Gastrocnemius medialis (tissue), 4 donors: ENCODE measurements around the gene HLA-DPB1. TPM values are rescaled to one million over a fixed set of nuclear protein-coding genes. Genes with fewer than 3 reads are reported as not detected.
"Not testable (repeated sequence)": the region's sequence is repeated elsewhere in the genome, so short reads cannot be mapped to it uniquely, and the experiment has no call there.

Source experiments
- ATAC-seq, 2 donors: fragments of 150-250 bp; one replicate each; pipeline ENCODE4 v1.9.1; 2016
- DNase-seq, 2 donors: peaks; one replicate each; pipeline ENCODE4 v3.0.0-alpha.2; 2019
- H3K27ac ChIP-seq, 4 donors: fragments of 200-600 bp; sonication (generic); 1 replicate in 1 of 4; 2 replicates in 3 of 4; pipeline ENCODE4 v1.5.1; 2016 to 2018; ENCODE audit warnings: mild to moderate bottlenecking in 2 of 4, moderate library complexity in 1 of 4
- H3K27me3 ChIP-seq, 3 donors: fragments of 200-600 bp; sonication (generic) in 2 of 3; 1 replicate in 1 of 3; 2 replicates in 2 of 3; pipeline versions ENCODE4 v1.5.1 to v1.6.0; 2016 to 2019; ENCODE audit warnings: mild to moderate bottlenecking in 1 of 3, moderate library complexity in 1 of 3
- H3K36me3 ChIP-seq, 2 donors: fragments of 200-600 bp; sonication (generic) in 1 of 2; one replicate each; pipeline ENCODE4 v1.5.1; 2017 to 2018
- H3K4me1 ChIP-seq, 2 donors: fragments of 200-600 bp; sonication (generic) in 1 of 2; one replicate each; pipeline ENCODE4 v1.5.1; 2016 to 2017; ENCODE audit warnings: mild to moderate bottlenecking in 2 of 2
- H3K4me3 ChIP-seq, 4 donors: fragments of 200-600 bp; sonication (generic) in 3 of 4; 1 replicate in 1 of 4; 2 replicates in 3 of 4; pipeline ENCODE4 v1.5.1; 2016 to 2019; ENCODE audit warnings: mild to moderate bottlenecking in 2 of 4
- H3K9me3 ChIP-seq, 3 donors: fragments of 200-600 bp; sonication (generic) in 2 of 3; 1 replicate in 1 of 3; 2 replicates in 2 of 3; pipeline ENCODE4 v1.5.1; 2016 to 2019
- POLR2A ChIP-seq, 2 donors: fragments of 450-650 bp; IDR thresholded peaks; one replicate each; pipeline ENCODE4 v1.6.1; 2017; ENCODE audit warnings: antibody characterized with exemption in 2 of 2, mild to moderate bottlenecking in 2 of 2, moderate library complexity in 2 of 2
- in situ Hi-C, 4 donors: fragments of 200-750 bp; cut with MboI; loops; one replicate each; pipeline versions ENCODE4 v1.15.0 to v1.8.0; 2017; ENCODE audit warnings: low sequenced_read_pairs in 4 of 4
- intact Hi-C: fragments of 100-400 bp; cut with DNase I; formaldehyde crosslinking; loops from one replicate; pipeline ENCODE4 v1.15.1; 2023; ENCODE audit warnings: low total_unique reads
- total RNA-seq, 4 donors: library from RNA; depleted of rRNA; stranded (reverse); fragments of >200 nt; gene quantifications; one replicate each; pipeline versions ENCODE4 v1.1.0 to v1.2.3, GENCODE V29; 2016
- TF ChIP-seq, protein P1 (sequence below), 5 experiments: fragments of 450-650 bp in 3 of 5; fragments of 200-600 bp in 2 of 5; sonication (generic) in 2 of 5; IDR thresholded peaks in 4 of 5; conservative IDR thresholded peaks in 1 of 5; 1 replicate in 4 of 5; 2 replicates in 1 of 5; pipeline ENCODE4 v1.5.1; 2016 to 2019; ENCODE audit warnings: antibody characterized with exemption in 5 of 5, mild to moderate bottlenecking in 3 of 5, moderate library complexity in 3 of 5

HLA-DPB1 gene
- total RNA-seq, 4 donors from 2014 or later, result 16.7 to 52.1 (median 23.5) TPM

DNA sequence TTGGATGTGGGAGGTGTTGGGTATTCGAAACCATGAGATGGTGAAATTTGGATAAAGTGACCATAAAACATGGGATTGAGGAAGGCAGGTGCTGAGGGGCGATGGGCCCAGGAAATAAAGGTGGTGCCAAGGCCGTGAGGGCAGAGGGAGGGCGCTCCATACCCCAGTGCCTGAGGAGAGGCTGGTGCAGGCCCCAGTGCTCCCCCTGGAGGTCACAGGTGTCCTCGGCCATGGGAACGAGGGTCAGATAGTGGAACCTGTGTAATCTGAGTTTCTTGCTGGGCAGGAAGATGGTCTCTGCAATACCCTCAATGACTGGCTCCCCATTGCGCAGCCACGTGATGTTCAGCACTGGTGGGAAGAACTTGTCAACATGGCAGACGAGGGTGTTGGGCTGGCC lies 16.2 kb downstream of the HLA-DPB1 start:
- no peaks in the 10 kb centered on the region for H3K36me3 ChIP-seq
- in situ Hi-C loops, result no loop called here
- no peaks in the 10 kb centered on the region for H3K9me3 ChIP-seq
- peaks cover 0 to 3% (median 0%) of the 10 kb centered on the region in 3 donors for H3K27me3 ChIP-seq
- H3K4me3 ChIP-seq, result no peak overlapping the region
- no peak for DNase-seq
- intact Hi-C loops, result no loop called here
- no peak for ATAC-seq
- no peaks in the 10 kb centered on the region for H3K4me1 ChIP-seq
- H3K27ac ChIP-seq, result no peak overlapping the region
- TF ChIP-seq, protein P1, sequence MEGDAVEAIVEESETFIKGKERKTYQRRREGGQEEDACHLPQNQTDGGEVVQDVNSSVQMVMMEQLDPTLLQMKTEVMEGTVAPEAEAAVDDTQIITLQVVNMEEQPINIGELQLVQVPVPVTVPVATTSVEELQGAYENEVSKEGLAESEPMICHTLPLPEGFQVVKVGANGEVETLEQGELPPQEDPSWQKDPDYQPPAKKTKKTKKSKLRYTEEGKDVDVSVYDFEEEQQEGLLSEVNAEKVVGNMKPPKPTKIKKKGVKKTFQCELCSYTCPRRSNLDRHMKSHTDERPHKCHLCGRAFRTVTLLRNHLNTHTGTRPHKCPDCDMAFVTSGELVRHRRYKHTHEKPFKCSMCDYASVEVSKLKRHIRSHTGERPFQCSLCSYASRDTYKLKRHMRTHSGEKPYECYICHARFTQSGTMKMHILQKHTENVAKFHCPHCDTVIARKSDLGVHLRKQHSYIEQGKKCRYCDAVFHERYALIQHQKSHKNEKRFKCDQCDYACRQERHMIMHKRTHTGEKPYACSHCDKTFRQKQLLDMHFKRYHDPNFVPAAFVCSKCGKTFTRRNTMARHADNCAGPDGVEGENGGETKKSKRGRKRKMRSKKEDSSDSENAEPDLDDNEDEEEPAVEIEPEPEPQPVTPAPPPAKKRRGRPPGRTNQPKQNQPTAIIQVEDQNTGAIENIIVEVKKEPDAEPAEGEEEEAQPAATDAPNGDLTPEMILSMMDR (IDR thresholded peaks at IDR 0.05 in 4 of 5, conservative IDR thresholded peaks at IDR 0.05 in 1 of 5), result peak in 3 of 5 experiments; percentile 33 to 48 (median 43)
- TF ChIP-seq POLR2A (IDR thresholded peaks at IDR 0.05), result no peak

DNA sequence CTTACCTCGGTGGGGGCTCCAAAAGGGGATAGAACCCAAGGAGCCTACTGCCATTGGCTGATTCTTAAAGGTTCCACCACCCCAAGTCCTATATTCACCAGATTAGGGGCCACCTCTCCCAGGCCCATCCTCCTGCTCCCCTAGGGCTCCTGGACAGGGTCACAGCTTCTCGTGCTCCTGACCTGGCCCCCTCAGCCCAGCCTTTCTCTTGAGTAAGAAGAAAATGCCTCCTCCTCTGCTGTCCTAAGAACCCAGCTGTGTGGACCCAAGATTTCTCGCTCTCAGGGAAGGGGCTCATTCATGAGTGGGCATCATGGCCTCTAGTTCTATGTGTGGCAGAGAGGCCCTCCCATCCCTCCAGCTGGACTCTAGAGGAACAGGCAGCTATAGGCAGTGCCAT lies 16.6 kb downstream of the HLA-DPB1 start:
- DNase-seq (no peak), ATAC-seq (no peak)
- no peaks in the 10 kb centered on the region for H3K36me3 ChIP-seq
- peaks cover 0 to 2% (median 0%) of the 10 kb centered on the region in 3 donors for H3K9me3 ChIP-seq
- TF ChIP-seq POLR2A (IDR thresholded peaks at IDR 0.05), result no peak
- TF ChIP-seq, protein P1 (IDR thresholded peaks at IDR 0.05 in 4 of 5, conservative IDR thresholded peaks at IDR 0.05 in 1 of 5), result no peak
- intact Hi-C loops (no loop called here), in situ Hi-C loops (no loop called here)
- no peaks in the 10 kb centered on the region for H3K4me1 ChIP-seq
- H3K27me3 ChIP-seq, result peaks cover 0 to 3% (median 0%) of the 10 kb centered on the region in 3 donors
- no peak overlapping the region for H3K4me3 ChIP-seq
- H3K27ac ChIP-seq, result no peak overlapping the region

DNA sequence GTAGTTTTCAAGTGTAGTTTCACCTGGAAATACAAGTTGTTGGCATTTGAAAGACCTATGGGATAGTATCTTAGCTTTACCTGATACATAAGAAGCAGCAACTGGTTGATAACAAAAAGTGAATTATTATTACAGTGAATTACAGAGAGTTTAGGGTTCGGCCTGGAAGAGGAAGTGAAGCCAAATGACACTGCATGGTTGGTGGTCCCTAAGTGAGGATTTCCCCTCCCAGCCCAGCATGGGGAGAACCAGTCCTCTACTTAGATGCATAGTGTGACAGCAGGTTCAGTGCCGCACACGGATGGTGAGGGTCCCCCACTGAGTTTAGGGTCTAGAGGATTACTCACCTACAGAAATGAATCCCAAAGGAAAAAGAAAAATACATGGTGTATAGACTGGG lies 18.1 kb downstream of the HLA-DPB1 start:
- intact Hi-C loops, result no loop called here
- Histone ChIP-seq H3K4me1 (no peaks in the 10 kb centered on the region), H3K9me3 (peaks cover 0 to 3% (median 0%) of the 10 kb centered on the region in 3 donors), H3K27me3 (peaks cover 0 to 3% (median 0%) of the 10 kb centered on the region in 3 donors), H3K4me3 (no peak overlapping the region), H3K36me3 (no peaks in the 10 kb centered on the region), H3K27ac (no peak overlapping the region)
- TF ChIP-seq, protein P1 (IDR thresholded peaks at IDR 0.05 in 4 of 5, conservative IDR thresholded peaks at IDR 0.05 in 1 of 5), result no peak
- TF ChIP-seq POLR2A (IDR thresholded peaks at IDR 0.05), result no peak
- ATAC-seq (no peak), DNase-seq (no peak)
- in situ Hi-C loops, result no loop called here

DNA sequence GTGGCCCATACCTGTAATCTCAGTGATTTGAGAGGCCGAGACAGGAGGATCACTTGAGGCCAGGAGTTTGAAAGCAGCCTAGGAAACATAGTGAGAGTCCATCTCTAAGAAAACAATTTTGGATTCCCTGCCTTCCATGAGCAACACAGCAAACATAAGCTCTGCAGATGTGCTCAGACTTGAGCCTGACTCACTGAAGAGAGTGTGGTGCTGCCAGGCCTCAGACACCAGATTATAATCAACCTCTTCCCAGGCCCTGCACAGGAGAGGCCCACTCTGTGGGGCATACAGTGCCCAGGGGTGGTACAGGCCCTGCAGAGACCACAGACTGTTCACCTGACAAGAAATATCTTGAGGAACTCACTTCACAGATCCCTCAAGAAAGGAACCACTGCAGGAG lies 19.9 kb downstream of the HLA-DPB1 start:
- intact Hi-C loops, result no loop called here
- Histone ChIP-seq H3K36me3 (no peaks in the 10 kb centered on the region), H3K9me3 (peaks cover 0 to 3% (median 0%) of the 10 kb centered on the region in 3 donors), H3K27ac (no peak overlapping the region), H3K4me3 (no peak overlapping the region), H3K27me3 (peaks cover 0 to 3% (median 0%) of the 10 kb centered on the region in 3 donors), H3K4me1 (no peaks in the 10 kb centered on the region)
- TF ChIP-seq, protein P1 (IDR thresholded peaks at IDR 0.05 in 4 of 5, conservative IDR thresholded peaks at IDR 0.05 in 1 of 5), result no peak
- TF ChIP-seq POLR2A (IDR thresholded peaks at IDR 0.05), result no peak
- no peak for ATAC-seq
- in situ Hi-C loops, result no loop called here
- no peak for DNase-seq

DNA sequence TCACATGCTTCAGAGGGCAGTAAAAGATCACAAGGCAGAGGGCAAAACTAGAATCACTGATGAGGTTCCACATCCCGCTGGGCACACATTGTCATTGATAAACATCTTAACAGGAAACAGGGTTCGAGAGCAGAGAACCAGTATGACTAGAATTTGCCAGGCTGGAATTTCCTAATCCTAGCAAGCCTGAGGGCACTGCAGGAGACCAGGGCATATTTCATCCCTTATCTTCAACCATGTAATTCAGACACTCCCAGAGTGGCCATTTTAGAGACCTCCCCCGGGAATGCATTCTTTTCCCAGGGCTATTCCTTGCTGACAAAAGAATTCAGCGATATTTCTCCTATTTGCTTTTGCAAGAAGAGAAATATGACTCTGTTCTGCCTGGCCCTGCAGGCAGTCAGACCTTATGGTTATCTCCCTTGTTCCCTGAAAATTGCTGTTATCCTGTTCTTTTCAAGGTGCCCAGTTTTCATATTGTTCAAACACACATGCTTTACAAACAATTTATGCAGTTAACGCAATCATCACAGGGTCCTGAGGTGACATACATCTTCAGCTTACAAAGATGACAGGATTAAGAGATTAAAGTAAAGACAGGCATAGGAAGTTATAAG lies 25.4 kb downstream of the HLA-DPB1 start:
- H3K36me3 ChIP-seq, H3K27ac ChIP-seq, H3K27me3 ChIP-seq, H3K9me3 ChIP-seq, intact Hi-C loops, ATAC-seq, H3K4me1 ChIP-seq, in situ Hi-C loops, H3K4me3 ChIP-seq, DNase-seq: not testable (repeated sequence)
